HG03457 (cell line): Measurements from ENCODE around the gene ACTR1A.

Source experiments
- ATAC-seq: cut with Tn5 transposase; IDR thresholded peaks from one replicate; pipeline ENCODE4 v1.9.1; 2021; ENCODE audit warnings: moderate number of reproducible peaks; ENCODE audit not compliant: unreplicated experiment

The ACTR1A gene

DNA sequence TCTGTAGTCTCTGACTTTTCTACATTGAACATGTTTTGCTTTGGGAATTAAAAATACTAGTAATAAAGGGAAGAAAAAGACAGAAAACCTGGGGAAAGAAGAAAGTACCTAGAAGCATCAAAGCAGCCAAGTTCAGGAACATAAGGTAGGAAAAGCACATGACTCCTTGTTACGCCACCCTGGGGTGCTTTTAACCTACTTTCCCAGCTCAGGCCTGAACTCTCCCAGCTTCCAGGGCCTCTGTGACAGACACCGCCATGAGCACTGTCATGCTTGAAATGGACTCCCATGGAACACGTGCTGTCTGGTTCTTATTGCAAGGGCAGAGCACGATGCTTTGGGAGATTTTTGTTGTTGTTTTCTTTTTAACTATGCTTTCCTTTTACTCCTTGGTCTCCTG, 11.4 kb downstream of the ACTR1A start:
- no peak for ATAC-seq

DNA sequence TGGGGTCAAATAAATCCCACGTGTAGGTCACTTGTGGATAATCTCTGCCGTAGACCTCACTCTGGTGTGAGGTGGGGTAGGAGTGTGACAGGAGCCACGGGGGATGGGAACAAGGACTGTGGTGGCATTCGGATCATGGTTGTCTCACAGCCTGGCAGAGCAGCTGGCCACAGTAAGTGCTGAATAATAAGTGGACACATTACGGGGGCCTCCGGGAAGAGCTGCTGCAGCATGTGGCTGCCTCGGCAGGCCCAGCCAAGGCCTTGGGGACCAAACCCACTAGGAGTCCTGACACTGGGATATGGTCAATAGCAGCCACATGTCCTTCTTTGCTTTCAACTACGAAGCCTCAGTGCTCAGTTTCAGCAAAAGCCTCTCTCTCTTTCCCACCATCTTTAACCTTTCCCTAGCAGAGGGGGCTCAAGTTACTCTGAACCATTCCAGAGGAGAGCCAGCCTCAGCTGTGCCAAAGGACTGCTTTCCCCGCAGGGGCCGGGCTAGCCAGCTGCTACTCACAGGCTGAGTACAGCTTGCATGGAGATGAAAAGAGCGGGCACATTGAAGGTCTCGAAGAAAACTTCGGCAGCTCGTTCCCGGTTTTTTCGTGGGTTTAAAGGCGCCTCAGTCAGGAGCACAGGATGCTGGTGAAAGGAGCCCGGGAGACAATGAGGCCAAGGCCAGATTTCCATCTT, 17.3 kb downstream of the ACTR1A start:
- no peak for ATAC-seq

DNA sequence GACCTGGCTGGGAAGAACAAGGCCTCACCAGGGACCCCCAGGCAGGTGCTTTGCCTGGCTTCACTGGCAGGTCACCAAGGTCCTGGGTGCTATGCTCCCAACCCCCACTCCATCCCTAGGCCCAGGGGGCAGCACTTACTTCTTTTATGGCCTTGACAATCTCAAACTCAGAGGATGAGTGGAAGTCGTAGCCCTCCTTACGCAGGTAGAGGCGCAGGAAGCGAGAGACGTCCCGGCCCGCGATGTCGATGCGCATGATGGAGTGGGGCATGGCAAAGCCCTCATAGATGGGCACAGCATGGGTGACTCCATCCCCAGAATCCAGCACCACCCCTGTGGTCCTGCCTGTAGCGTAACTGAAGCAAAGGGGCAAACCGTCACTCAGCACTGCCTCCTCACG, 18.5 kb downstream of the ACTR1A start:
- ATAC-seq, result no peak

DNA sequence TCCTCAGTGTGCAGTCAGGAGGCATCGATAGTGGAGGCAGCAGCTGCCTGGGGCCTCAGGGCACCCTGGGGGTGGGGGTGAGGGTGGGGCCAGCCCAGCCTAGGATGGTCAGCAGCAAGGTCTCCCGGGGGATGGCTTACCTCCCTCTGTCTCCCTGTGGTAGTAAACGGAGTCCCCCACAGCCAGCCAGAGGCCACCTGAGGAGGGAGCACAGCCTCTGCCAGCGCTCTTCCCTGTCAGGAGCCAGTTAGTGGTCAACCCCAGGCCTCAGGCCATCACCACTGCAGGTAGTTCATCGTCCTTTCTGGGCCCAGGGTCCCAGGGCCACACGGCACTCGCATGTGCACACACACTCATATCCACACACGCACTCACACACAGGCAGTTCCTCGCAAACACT, 22.1 kb downstream of the ACTR1A start:
- ATAC-seq, result no peak

DNA sequence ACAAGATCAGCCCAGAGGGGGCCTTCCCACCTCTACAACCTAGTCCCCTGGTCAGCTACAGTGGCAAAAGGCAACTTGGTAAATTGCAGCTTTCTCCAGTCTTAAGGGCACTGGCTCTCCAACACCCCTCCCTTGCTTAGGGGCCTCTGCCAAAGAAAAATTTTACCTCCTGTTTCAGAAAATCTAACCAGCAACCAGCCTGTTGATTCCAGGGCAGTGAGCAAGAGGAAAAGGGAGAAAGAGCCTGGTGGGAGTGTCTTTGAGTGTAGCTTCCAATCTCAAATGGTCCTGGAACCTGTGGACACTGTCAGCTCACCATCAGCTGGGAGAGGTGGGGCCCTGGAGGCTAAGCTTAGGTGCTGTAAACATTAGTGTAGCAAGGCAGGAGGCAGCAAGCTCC, 22.9 kb downstream of the ACTR1A start:
- ATAC-seq, result no peak

DNA sequence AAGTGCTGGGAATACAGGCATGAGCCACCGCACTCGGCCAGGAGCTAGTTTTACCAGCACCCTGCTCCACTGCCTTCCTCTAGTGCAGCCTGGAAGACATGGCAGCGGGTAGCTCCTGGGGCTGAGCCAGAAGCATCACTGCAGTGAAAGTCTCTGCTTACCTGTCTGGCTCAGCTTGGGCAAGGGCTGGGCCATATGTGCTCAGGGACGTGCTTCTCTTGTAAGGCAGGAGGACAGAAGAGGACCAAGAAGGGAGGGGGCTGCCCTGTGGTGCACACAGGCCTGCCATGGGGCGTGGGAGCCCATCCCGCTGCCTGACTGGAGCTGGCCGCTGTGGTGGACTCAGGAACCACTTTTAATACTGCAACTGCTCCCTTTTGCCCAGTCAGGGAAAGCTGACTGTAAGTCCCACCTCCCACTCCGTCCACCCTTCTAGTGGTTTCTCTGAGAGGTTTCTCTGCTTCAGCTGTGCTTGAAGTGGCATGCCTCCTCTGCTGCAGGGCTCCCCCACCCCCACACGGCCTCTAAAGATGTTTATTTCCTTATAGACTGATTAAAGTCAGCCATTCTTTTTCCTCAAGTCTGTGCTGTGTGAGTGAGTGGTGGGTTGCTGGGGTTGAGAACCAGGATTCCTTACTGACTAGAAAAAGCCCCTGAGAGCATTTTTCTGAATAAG, 25.9 kb downstream of the ACTR1A start:
- ATAC-seq, result no peak

DNA sequence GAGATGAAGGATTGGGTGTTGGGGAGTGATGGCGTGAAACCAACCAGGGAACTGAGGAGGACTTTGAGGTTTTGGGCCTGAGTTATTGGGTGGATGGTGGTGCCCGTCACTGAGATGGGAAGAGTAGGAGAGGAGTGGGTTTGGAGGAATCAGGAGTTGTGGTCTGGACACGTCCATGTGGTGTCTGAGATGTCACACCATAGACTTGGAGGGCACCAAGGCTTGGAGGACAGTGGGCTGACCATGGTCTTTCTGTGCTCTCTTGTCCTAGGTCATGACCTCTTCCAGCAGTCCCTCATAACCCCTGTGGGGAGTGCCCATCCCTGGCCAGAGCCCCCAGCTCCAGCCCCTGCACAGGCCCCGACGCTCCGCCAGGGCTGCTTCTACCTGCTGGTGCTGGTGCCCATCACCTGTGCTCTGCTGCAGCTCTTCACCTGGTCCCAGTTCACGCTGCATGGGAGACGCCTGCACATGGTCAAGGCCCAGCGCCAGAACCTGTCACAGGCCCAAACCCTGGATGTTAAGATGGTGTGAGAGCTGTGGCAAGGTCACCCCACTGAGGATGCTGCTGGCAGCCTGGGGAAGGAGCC, 27.0 kb downstream of the ACTR1A start:
- ATAC-seq, result no peak

DNA sequence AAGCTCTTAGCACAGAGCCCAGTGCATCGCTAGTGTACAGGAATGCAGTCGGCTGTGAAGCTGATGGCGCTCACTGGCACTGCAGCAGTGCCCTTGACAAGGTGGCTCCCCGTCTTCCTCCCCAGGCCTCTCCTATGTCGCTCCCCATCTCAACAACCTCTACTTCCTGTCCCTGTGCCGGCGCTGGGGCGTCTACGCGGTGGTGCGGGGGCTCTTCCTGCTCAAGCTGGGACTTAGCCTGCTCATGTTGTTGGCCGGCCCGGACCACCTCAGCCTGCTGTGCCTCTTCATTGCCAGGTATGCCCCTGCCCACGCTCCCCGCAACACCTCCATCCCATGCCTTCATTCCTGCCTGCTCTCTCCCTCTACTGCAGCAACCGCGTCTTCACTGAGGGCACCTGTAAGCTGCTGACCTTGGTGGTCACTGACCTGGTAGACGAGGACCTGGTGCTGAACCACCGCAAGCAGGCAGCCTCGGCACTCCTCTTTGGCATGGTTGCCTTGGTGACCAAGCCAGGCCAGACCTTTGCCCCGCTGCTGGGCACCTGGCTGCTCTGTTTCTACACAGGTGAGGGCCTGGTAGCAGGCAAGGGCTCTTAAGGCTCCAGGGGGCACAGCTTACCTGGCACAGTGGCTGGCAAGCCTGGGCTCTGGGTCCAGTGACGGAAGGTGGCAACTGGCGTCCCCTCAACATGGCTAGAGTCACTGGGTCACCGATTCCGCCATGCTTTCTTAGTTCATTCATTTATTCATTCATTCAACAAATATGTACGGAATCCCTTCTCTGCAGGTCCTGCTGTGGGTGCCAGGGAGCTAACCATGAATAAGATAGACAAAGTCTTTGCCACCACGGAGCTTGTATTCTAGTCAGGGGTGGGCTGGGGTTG, 28.8 kb downstream of the ACTR1A start:
- ATAC-seq, result no peak

DNA sequence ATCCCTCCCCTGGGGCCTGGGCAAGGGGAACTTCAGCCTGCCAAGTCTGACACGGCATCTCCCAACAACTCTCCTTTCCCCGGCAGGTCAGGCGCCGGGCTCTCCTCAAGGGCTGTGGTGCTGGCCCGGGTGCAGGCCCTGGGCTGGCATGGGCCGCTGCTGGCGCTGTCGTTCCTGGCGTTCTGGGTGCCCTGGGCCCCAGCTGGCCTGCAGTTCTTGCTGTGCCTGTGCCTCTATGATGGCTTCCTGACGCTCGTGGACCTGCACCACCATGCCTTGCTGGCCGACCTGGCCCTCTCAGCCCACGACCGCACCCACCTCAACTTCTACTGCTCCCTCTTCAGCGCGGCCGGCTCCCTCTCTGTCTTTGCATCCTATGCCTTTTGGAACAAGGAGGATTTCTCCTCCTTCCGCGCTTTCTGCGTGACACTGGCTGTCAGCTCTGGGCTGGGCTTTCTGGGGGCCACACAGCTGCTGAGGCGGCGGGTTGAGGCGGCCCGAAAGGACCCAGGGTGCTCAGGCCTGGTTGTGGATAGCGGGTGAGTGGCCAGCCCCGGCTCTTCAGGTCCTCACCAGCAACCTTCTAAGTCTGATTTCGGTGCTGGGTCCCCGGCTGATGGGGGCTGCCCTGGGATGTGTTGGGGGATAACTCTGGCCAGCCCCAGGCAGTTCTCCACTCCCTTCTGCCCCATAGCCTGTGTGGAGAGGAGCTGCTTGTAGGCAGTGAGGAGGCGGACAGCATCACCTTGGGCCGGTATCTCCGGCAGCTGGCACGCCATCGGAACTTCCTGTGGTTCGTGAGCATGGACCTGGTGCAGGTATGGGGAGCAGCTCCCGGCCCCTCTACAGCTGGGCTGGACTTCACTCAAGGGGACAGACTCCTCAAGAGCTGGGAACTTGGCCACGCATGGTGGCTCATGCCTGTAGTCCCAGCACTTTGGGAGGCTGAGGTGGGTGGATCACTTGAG, 31.6 kb downstream of the ACTR1A start:
- ATAC-seq, result no peak

DNA sequence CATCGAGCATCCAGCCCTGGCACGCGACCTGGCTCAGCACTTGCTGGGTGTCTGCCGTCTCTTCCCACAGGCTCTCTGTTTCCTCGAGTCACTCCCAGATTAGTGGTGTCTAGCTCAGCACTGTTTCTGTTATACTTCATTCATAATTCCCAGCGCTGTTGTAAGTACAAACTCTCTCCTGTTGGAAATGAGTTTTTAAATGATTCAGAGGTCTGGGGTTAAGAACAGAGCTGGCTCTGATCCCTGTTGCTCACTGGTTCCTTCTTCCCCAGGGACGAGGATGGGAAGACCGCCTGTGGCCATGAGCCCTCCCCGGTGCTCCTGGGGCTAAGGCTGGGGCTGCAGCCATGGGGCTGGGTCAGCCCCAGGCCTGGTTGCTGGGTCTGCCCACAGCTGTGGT, 33.8 kb downstream of the ACTR1A start:
- no peak for ATAC-seq

DNA sequence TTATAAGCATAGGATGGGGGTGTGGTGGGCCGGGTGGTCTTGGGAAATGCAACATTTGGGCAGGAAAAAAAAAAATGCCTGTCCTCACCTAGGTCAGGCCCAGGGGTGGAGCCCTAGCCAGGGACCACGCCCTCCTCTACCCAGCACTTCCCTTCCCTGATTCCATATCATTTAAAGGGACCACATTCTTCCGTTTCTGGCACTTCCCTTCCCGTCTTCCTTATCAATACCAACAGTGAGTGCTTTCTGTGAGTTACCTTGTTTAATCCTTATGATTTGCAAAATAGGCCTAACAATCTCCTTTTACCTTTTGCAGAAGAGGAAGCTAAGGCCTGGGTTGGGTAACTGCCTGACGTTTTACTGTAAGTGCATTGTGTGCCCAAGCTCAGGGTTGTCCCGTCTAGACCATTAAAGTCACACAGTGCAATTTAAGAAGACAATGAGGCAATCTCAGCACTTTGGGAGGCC, 34.5 kb downstream of the ACTR1A start:
- ATAC-seq, result no peak

DNA sequence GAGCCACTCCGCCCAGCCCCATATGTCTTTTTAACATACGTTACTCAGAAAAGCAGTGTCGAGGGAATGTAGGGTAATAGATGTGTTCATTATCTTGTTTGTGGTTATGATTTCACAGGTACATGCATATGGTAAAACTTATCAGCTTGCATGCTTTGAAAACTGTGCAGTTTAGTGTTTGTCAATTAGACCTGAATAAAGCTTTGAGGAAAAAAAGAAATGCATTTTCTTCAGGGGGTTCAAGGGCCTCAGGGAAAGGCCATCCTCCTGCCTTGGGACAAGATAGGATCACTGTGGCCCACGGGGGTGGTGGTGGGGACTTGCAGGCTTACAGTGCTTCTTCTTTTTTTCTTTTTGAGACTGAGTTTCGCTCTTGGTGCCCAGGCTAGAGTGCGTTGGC, 35.2 kb downstream of the ACTR1A start:
- no peak for ATAC-seq

DNA sequence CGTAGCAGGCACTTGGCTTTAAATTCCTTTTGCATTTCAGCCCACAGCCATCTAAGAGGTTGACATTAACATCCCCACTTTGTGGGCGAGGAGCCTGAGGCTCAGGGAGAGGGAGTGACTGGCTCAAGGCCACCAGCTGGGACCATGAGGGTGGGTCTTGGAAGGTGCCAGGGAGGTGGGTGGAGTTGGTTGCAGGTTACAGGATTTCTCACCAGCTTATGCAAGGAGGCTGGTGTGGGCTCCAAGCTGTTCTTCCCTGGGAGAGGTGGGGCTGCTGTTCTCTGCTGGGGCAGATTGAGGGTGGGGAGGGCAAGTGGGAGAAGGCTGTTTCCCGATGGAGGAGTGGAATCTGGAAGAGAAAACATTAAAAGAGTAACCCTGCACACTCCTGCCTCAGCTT, 37.0 kb downstream of the ACTR1A start:
- ATAC-seq, result no peak

DNA sequence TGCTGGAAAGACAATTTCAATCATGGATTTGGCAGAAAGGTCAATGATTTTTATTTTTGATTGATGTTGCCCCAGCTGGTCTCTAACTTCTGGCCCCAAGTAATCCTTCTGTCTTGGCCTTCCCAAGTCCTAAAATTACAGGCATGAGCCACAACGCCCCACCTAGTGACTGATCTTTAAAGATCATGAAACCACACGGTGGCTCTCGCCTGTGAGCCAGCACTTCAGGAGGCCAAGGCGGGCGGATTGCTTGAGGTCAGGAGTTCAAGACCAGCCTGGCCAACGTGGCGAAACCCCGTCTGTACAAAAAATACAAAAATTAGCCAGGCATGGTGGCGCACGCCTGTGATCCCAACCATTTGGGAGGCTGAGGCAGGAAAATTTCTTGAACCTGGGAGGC, 38.5 kb downstream of the ACTR1A start:
- no peak for ATAC-seq

DNA sequence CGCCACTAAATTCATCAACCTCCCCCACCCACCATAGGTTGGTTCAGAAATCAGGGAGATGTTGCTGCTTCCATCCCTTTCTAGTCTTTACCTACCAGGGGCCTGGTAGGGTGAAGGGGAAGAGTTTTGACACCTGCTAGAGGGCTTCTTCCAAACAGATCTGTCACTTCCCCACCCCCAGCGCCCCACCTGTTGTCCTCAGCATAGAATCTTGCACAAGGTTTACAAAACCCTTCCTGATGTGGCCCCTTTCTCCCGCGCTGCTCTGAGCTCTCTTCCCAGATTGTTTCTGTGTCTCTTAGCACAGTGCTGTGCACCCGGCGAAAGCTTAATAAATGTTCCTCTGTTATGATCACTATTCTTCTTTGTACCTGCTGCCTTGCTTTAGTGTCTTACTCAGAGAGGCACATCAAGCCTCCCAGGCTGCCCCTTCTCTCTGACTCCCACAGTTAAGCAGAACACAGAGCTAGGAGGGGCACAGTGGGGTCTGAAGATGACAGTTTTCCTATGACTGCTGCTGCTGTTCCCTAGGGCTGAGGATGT, 39.9 kb downstream of the ACTR1A start:
- no peak for ATAC-seq

DNA sequence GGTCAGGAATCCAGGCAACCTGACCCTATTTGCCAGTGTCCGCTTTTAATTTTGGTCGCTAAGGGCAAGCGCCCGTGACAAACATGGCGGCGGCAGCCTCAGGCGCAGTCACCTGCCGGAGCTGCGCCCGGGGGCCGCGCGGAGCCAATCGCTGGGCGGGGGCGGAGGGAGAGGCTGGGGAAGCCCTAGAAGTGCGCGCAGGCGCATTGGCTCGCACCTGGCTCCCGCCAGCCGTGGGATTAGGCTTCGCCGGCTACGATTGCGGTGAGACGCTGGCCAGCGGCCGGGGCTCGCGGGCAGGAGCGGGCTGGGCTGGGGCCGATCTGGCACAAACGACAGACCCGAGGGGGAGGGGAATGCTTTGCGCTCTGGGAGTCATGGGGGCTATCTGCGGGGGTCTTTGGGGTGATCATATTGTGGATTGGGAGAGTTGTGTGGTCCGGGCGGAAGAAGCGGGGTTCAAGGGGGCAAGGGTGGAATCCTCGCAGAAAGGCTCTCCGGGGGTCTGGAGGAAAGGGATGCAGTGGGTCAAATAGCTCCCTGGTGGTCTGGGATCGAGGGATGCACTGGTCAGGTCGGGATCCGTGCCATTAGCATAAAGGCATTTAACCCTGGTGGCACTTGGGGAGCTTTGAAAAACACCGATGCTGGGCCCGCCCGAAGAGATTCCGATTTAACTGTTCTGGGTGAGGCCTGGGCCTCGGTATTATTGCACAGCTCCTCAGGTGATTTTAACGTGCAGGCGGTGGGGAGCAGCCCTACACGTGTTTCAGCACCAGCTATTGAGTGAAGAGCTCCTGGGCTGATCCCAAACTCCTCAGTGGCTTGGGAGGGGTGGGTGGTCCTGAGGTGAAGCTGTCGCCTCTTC, 41.1 kb downstream of the ACTR1A start:
- ATAC-seq, result peak; percentile 68

DNA sequence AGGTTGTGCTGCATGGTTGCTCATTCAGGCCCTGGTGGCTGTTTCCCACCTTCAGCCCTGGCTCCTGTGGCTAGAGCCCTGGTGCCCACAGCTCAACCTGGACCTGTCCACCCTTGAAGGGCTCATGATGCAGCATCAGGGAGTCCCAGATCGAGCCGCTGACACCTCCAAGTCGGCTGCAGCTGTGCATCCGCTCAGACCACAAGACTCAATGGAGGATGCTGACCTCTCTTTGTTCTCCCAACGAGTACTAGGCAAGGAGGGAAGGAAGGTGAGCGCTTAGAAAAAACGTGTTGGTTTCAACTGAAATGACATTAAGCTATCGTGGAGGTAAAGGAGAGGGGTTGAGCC, 41.7 kb downstream of the ACTR1A start:
- peak; percentile 18 for ATAC-seq

DNA sequence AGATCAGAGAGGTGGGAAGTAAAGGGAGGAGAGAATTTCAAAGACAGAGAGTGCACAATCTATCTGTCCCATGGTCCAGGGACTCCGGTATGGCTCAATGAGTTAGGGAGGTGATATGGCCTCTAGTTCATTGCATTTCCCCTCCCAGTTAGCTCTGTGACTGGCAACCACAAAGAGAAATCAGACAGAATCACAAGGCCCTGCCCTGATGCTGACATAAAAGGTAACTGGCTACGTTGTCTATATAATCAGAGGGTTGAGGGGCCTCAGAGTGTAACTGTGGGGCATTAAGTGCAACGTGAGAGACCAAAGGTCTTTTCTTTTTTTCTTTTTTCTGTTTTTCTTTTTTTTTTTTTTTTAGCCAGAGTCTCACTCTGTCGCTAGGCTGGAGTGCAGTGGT, 43.9 kb downstream of the ACTR1A start:
- ATAC-seq, result no peak

DNA sequence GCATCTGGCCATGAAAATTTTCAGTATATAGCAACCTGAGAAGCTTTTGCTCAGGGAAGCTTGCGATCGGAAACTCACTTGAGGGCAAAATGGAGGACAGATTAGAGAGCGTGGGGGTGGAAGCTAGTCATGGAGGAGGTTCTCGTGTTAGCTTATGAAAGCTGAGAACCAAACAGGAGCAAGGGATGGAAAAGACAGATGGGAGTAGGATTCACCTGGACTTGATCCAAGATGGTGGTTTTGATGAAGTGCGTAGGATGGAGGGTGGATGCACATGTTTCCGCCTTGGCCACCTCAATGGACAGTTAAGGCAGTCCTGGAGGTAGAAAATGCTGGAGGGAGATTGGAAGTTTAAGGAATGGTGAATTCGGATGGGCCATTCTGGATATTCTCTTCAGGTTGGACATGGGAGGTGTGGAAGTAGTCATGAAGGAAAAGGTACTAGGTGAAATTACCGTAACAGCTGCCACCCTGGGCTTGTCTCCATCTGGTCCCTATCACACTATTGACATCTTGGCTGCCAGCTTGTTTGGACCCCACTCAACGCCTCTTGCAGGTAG, 44.8 kb downstream of the ACTR1A start:
- no peak for ATAC-seq
